HG03432 (cell line): ENCODE measurements around the gene RIMS1.

Experiments used
- ATAC-seq: cut with Tn5 transposase; IDR thresholded peaks from one replicate; pipeline ENCODE4 v1.9.1; 2021; ENCODE audit warnings: mild to moderate bottlenecking, moderate library complexity; ENCODE audit not compliant: unreplicated experiment

RIMS1 gene

GRCh38 chr6:72081871-72082270 is 195.5 kb downstream of the RIMS1 start:
- no peak for ATAC-seq

GRCh38 chr6:72083976-72084375 is 197.6 kb downstream of the RIMS1 start:
- no peak for ATAC-seq

GRCh38 chr6:72084992-72085569 is 198.7 kb downstream of the RIMS1 start:
- ATAC-seq, result no peak

DNA sequence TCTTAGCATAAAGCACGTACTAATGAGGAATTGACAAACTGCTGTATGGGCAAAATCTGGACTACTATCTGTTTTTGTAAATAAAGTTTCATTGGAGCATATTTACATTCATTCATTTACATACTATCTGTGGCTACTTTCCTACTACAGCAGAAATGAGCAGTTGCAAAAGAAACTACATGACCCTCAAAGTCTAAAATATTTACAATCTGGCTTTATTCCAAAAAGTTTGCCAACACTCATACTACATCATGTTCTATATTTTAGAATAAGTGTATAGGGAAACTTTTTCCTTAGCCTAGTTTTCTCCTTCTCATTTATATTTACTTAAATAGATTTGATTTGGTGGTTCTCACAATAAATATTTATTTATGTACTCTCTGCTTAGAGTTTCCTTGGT is 208.2 kb downstream of the RIMS1 start:
- no peak for ATAC-seq

GRCh38 chr6:72102561-72102960 is 216.2 kb downstream of the RIMS1 start:
- no peak for ATAC-seq

GRCh38 chr6:72111611-72112010 is 225.3 kb downstream of the RIMS1 start:
- ATAC-seq, result no peak

- ATAC-seq, result no peak
Measured at GRCh38 chr6:72130327-72130726, 244.0 kb downstream of the RIMS1 start.

GRCh38 chr6:72132427-72132826 is 246.1 kb downstream of the RIMS1 start:
- ATAC-seq, result peak; percentile 56

GRCh38 chr6:72132851-72133250 is 246.5 kb downstream of the RIMS1 start:
- no peak for ATAC-seq

- ATAC-seq, result no peak
Measured at GRCh38 chr6:72133324-72133723, 247.0 kb downstream of the RIMS1 start.

- ATAC-seq, result no peak
Measured at GRCh38 chr6:72140795-72141194, 254.4 kb downstream of the RIMS1 start.

GRCh38 chr6:72149715-72150114 is 263.4 kb downstream of the RIMS1 start:
- ATAC-seq, result no peak

DNA sequence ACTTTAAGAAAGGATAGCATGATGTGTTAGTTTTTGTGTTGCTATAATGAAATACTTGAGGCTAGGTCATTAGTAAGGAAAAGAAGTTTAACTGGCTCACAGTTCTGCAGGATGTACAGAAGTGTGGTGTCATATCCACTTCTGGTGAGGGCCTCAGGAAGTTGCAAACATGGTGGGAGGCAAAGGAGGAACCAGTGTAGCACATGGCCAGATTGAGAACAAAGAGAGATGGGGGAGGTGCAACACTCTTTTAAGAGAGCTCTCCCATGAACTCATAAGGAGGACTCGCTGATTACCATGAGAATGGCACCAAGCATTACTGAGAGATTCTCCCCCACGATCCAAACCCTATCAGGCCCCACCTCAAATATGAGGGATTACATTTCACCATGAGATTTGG is 265.4 kb downstream of the RIMS1 start:
- no peak for ATAC-seq

GRCh38 chr6:72175916-72176315 is 289.6 kb downstream of the RIMS1 start:
- no peak for ATAC-seq

GRCh38 chr6:72182337-72183246 is 296.2 kb downstream of the RIMS1 start:
- peak; percentile 74 for ATAC-seq

- no peak for ATAC-seq
Measured at GRCh38 chr6:72203983-72204382, 317.6 kb downstream of the RIMS1 start.

DNA sequence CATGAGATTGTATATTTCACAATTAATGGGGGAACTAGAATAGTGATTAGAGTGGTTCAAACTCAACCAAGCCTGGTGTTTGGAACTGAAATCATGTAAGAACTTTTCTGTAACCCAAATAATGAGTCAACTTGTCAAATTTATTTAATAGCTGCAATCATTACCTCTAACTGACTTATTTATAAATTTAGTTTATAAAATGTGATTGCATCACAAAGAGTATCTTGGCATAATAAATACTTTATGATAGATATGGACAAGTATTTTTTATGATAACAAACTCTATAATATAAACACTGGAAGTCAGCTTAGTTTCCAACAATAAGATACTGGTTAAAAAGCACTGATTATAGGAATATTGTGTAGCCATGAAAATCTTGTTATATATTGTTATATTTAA is 319.1 kb downstream of the RIMS1 start:
- ATAC-seq, result no peak

DNA sequence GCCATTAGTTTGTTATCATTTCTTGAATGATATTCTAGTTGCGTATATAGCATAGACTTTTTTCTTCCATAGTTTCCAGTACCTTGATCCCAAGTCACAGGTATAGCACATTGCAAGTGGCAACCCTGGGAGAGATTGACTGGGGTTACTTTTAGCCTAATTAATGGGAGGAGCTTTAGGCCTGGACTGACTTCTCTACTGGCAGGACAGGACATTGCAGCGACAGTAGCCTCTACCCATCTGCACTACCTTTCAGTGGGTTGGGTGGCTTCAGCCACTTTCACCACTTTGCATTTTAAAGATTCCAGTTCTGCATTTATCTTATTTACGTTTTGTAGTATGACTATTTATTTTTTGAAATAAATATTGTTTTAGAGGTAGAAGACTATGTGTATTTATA is 320.3 kb downstream of the RIMS1 start:
- no peak for ATAC-seq

DNA sequence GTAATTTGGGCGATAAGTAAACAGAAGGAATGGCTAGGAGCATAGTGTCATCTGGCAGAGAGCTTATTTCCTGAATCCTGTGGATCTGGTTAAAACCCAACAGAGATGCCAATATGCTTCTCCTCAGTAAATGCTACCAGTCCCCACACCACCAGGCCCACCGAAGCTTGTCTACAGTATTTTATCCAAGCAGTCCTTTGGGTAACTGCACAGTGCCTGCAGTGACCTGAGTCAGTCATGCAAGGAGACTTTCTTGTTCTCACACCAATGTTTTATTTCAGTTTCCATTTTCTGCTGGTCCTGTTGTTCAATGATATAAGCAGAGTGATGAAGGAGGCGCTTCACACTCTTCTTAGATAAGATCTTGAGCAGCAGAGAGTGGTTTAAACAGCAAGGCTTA is 326.3 kb downstream of the RIMS1 start:
- ATAC-seq, result peak; percentile 63

GRCh38 chr6:72213654-72214053 is 327.3 kb downstream of the RIMS1 start:
- ATAC-seq, result no peak

GRCh38 chr6:72216222-72217068 is 330.1 kb downstream of the RIMS1 start:
- no peak for ATAC-seq

GRCh38 chr6:72217626-72218025 is 331.3 kb downstream of the RIMS1 start:
- no peak for ATAC-seq
